IPS-NIHi7 (cell line): ENCODE data around the gene RASA3.
A peak's percentile ranks its signal among the peaks of the same experiment; 100 is the strongest.

ENCODE experiments used
- DNase-seq: peaks from one replicate; pipeline ENCODE4 v3.0.0; 2012; ENCODE audit warnings: mixed read lengths; ENCODE audit errors: extremely low spot score

Gene RASA3

DNA sequence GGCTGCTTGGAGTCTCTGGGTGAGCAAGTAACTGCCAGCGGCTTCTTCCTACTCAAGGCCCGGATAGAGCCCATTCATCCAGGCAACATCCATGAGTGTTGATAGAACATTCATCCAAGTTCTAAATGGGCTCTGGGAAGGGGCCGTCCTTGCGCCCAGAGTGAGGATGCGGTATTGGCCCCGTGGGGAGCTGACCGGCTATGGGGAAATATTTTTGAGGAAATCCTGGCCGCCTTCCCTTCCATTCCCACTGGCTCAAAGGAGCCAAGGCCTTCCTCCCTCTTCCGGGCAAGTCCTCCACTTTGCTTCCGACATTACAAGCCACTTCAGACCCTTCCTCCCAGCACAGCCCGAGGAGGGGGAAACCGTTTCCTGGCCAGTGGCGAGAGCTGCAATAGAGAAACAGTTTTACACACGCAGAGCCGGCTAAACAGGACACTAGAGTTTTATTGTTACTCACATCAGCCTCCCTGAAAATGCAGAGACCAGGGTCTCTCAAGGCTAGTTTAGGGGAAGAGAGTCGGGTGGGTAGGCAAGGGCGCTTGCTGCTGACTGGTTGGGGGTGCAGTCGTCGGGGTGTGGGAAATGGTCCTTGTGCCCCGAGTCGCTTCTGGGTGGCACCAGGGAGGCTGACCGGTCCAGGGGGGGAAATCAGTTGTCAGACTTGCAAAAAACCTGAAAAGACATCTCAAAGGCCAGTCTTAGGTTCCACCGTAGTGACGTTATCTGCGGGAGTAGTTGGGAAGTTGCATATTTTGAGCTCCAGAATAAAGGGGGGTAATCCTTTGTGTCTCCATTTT is 196.1 kb downstream of the RASA3 start:
- DNase-seq: no peak

GRCh38 chr13:113935001-113935844 is 197.2 kb downstream of the RASA3 start:
- DNase-seq: peak; percentile 68

DNA sequence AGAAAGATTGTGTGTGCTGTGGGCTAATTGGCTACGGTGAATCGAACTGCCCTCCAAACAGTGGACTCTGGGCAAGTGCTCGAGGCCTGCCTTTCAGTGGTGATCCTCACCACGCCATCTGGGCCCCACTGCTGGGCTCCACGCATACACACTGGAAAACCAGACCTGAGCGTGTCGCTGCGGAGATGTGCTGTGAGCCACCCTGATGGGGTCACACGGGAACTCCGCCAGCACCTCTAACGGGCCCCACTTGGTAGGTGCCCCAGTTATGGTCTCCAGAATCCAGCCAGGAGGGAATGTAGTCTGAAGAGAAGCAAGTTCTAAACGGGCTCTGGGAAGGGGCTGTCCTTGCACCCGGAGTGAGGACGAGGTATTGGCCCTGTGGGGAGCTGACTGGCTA is 197.8 kb downstream of the RASA3 start:
- DNase-seq: no peak

- DNase-seq: no peak
Observed at GRCh38 chr13:113933901-113934300, 198.5 kb downstream of the RASA3 start.

DNA sequence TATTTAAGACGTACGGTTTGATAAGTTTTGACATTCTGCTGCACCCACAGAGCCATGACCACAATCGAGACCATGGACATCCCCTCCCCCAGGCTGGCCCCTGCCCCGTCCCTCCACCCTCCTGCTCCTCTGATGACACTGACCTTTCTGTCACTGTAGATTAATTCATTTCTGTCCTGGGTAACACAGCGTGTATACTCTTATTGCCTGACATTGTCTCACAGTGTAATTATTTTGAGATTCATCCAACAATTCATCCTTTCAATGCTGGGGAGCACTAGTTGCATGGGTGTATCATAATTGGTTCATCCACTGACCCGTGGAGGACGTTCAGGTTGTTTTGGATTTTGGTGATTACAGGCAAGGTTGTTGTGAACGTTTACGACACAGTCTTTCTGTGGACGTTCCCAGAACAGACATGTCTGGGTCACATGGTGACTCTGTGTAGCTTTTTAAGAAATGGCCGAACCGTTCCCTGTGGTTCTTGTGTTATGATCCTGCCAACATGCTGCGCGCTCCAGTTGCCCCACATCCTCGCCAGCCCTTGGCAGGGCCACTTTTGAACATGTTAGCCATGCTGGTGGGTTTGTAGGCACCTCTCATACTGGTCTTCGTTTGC is 200.5 kb downstream of the RASA3 start:
- DNase-seq: no peak

- no peak for DNase-seq
Observed at GRCh38 chr13:113930671-113931637, 201.5 kb downstream of the RASA3 start.

DNA sequence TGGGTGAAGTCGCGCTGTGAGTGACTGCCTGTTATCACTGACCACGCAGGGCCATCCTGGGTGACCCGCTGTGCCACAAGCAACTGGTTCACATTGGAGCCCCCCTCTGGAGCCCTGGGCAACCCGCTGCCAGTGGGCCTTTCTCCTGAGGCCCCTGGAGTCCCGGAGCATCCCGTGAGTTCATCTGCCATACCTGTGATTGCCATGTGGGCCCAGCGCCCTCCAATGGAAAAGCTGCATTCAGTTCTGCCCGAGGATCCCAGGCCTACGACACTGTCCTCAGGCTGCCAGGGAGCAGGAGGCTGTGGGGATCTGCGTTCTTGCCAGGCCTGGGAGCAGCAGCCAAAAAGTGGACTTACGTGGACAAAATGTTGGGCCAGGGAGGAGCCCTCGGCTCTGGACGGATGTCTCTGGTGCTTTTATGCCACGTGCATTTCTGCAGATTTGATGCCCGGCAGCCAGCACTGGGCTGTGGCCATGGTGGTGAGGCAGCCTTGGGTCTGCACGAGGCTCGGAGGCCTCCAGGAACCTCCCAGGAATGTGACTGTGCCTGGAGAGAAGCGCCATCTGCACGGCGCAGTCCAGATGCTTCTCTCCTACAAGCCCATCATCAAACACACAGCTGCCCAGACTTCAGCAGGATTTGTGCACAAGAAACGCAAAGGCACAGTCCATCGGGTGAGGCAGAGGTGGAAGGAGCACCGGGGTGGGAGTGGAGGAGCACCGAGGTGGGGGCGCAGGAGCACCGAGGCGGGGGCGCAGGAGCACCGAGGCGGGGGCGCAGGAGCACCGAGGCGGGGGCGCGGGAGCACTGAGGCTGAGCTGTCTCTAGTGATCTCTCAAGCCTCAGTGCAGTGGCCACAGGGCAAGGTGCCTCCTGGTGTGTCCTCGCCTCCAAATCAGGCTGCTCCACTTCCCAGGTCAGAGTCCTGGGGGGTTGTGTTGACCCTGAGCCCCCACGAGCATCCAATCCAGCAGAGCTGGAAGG is 202.5 kb downstream of the RASA3 start:
- peak; percentile 42 for DNase-seq

DNA sequence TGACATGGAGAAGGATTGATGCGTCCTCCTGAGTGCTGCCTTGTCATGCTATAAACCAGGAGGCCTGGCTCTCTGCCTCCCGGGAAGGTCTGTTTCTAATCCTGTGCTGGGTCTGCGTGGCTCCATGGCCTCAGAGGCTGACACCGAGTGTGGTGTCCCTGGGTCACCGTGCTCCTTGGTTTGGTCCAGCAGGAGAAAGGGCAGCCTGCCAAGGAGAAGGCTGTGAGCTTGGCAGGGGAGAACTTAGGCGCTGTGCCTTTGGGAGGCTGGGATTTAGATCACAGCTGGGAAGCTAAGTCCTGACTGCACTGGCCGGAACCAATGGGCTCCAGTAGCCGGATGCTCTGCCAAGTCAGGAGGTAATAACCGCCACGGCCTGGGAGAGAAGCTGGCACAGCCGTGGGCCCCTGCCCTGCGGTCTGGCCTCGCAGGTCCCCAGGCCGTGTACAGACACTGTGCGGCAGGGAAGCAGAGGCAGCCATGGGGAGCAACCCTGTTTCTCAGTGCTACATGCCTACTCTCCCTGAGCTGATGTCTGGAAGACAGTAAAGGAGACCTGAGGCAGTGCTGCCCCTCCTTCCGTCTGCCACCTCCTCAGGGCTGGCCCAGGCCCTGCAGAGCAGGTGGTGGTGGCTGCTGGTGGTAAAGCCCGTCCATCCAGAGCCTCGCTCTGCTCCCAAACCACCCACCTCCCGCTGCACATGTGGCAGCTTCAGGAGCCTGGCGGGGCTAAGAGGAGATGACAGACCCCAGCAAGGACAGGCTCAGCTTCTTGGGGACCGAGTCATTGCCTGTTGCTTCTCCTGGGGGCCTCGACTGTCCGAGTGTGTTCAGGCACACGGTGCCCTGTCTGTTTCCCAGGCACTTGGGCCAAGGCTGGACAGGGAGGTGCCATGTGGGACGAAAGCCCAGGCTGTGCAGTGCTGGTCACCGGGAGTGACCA is 203.5 kb downstream of the RASA3 start:
- DNase-seq: no peak
